SK-N-MC (cell line): ENCODE measurements around the gene DLX2.

ENCODE experiments used
- EZH2 ChIP-seq: fragments of 200-600 bp; sonication (generic); IDR thresholded peaks from one replicate; pipeline ENCODE4 v1.6.1; 2017; ENCODE audit warnings: antibody characterized with exemption
- POLR2AphosphoS5 ChIP-seq: IDR thresholded peaks from 2 replicates; pipeline ENCODE4 v1.6.1; 2012; ENCODE audit warnings: mild to moderate bottlenecking, low read depth, low read length, borderline replicate concordance

DNA sequence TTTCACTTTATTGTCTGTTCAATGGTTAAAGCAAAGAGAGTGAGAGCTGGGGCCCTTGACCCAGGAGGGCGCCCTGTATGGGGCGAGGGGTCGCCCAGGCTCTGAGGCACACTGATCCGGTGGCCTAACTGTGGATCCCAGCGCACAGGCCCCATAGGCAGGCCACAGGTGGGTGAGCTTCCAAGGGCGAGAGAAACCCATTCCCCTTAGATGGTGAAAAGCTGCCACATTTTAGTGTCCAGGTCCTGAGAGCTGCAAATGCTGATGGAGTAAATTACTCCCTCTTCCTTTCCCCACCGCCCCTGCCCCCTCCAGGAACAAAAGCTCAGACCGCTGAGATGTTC is 5.9 kb upstream of the DLX2 start:
- TF ChIP-seq EZH2 (no peak), POLR2AphosphoS5 (no peak)
